ENCODE data around the gene SAMD11. TPM values are rescaled to one million over a fixed set of nuclear protein-coding genes. Genes with fewer than 3 reads are reported as not detected.
A peak's percentile ranks its signal among the peaks of the same experiment; 100 is the strongest.

SAMD11 gene
- total RNA-seq, 1 donor from 2014 or later, result 0.53 TPM

GRCh38 chr1:929712-930632, 6.2 kb downstream of the SAMD11 start:
- no peak for TF ChIP-seq CTCF (IDR thresholded peaks at IDR 0.05; ENCODE audit: insufficient read depth, low read length, severe bottlenecking)

GRCh38 chr1:930633-931138, 7.0 kb downstream of the SAMD11 start:
- FAIRE-seq, result no peak
- no peak for TF ChIP-seq CTCF (IDR thresholded peaks at IDR 0.05; ENCODE audit: insufficient read depth, low read length, severe bottlenecking)
- Histone ChIP-seq H3K4me3 (ENCODE audit: low read depth, low read length) (no peak overlapping the region), H3K36me3 (ENCODE audit: control insufficient read depth, insufficient read depth, low read length) (no peaks in the 10 kb centered on the region), H3K27me3 (ENCODE audit: control insufficient read depth, insufficient read depth, low read length) (peaks cover 44% of the 10 kb centered on the region)
- DNase-seq (ENCODE audit: low read depth), result no peak

More at GRCh38 chr1:929712-930632, 6.2 kb downstream of the SAMD11 start:
- H3K27me3 ChIP-seq (ENCODE audit: control insufficient read depth, insufficient read depth, low read length), result peaks cover 41% of the 10 kb centered on the region
- FAIRE-seq (no peak), DNase-seq (ENCODE audit: low read depth) (no peak)
- H3K36me3 ChIP-seq (ENCODE audit: control insufficient read depth, insufficient read depth, low read length), result no peaks in the 10 kb centered on the region
- no peak overlapping the region for H3K4me3 ChIP-seq (ENCODE audit: low read depth, low read length)

GRCh38 chr1:931380-932172, 7.9 kb downstream of the SAMD11 start:
- TF ChIP-seq CTCF (IDR thresholded peaks at IDR 0.05; ENCODE audit: insufficient read depth, low read length, severe bottlenecking), result no peak
- no peaks in the 10 kb centered on the region for H3K36me3 ChIP-seq (ENCODE audit: control insufficient read depth, insufficient read depth, low read length)
- H3K4me3 ChIP-seq (ENCODE audit: low read depth, low read length), result no peak overlapping the region
- peak; percentile 36 for FAIRE-seq
- DNase-seq (ENCODE audit: low read depth), result no peak
- H3K27me3 ChIP-seq (ENCODE audit: control insufficient read depth, insufficient read depth, low read length), result peaks cover 42% of the 10 kb centered on the region

GRCh38 chr1:932173-932510, 8.4 kb downstream of the SAMD11 start:
- no peaks in the 10 kb centered on the region for H3K36me3 ChIP-seq (ENCODE audit: control insufficient read depth, insufficient read depth, low read length)
- peaks cover 37% of the 10 kb centered on the region for H3K27me3 ChIP-seq (ENCODE audit: control insufficient read depth, insufficient read depth, low read length)

More at GRCh38 chr1:932173-932510, 8.4 kb downstream of the SAMD11 start:
- no peak overlapping the region for H3K4me3 ChIP-seq (ENCODE audit: low read depth, low read length)
- DNase-seq (ENCODE audit: low read depth) (no peak), FAIRE-seq (no peak)
- TF ChIP-seq CTCF (IDR thresholded peaks at IDR 0.05; ENCODE audit: insufficient read depth, low read length, severe bottlenecking), result no peak

Measured in bronchial epithelial cell (primary cell).